IPS-11a (cell line): Measurements from ENCODE around the gene HOXB8.

Experiments
- H3K4me3 ChIP-seq: one replicate; pipeline ENCODE4 v1.5.1; 2013; ENCODE audit warnings: low read depth, low read length, control low read depth

Gene HOXB8

DNA sequence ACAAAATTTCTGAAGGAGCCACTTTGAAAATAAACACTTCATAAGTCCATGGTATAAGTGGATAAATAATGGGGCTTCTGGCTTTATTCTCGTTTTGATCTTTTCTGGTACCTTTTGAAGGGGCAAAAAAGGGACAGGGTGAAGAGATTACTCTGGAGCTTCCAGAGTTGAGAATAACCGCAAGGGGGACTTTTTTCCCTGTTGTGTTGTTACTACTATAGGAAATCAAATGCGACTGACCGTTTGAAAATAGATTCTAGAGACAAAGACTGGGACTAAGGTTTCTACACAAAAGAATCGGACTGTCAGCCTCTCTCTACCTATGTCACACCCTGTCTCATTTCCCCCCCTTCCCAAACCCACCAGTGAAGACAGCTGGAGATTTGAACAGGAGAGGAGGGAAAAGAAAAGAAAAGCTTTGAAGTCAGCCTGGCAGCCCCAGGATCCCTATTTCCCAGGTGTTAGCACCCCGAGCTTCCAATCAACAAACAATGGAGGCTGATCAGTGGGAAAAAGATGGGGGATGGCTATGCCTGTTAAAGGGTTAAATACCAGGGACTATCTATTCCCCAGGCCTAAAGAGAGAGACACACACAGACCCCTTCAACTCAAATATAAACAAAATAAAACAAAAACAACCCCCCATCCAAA is 45.3 kb downstream of the HOXB8 start:
- no peak overlapping the region for H3K4me3 ChIP-seq

DNA sequence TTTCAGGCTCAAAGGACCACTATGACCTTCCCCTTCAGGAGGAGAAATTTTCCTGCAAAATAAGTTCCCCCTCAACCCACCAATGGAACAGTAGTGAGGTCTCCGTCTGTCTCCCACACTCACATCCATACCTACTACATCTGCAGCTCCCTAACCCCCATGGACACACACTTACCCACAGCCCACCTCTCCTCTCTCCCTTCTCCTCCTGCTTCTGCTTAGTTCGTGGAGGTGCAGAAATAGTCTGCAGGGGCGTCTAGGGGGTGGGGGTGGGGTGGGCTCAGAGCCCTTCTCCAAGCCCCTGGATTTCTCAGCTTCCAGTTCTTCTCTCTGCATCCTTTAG is 45.9 kb downstream of the HOXB8 start:
- H3K4me3 ChIP-seq, result no peak overlapping the region

DNA sequence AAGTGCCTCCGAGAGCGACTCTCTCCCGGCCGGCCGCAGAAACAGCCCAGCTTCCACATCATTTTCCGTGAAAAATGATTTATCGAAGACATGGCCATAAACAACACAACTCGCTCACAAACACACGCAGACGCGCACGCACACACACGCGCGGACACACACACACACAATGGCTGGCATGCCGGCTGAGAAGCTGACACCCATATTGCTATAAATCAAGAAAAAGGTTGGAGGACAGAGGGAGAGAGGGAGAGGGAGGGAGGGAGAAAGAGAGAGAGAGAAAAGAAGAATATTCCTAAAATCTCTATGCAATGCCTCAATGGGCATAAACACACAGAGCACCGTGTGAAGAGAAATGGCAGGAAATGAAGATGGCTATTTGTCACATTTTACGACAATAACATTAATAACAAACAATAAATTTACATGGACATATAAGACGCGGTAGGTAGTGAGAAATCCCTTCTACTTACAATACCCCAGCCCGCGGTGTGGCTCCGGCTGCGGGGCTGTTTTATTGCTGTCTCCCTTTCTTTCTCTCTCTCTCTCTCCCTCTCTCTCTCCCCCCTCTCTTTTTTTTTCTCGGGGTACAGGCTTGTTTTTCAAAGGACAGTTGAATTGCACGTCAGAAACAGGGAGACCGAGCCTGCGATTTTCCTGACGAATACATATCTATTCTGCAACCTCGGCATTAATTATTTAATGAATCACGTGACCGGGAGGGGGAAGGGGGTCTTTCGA is 46.4 kb downstream of the HOXB8 start:
- H3K4me3 ChIP-seq, result no peak overlapping the region

DNA sequence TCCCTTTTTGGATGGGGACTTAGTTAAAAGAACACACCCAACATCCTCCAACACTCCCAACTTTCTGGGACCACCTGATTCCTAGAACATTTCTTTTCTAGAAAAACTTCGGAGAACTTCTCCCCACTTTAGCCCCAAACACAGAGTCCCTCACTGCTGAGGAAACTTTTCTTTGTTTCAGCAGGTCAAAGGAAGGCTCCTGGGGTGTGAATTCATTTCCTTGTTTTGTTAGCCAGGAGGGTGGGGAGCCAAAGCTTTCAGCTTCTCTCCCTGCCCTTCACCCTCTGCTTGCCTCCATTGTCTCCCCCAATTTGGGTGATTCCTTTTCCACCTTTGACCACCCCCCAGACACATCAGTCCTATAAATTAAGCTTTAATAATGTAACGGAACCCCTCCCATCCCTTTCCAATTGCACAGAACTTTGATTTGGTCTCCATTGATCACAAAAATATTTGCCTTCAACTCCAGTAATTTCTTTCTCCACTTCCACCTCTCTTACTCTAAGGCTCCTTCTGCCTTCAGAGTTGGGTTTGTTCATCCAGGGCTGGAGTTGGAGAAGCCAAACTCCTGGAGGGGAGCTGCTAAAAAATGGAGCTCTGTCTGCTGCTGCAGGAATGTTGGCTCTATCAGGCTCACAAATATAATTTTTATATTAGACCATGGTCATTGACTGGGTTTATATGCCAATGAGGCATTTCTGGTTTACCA is 47.3 kb downstream of the HOXB8 start:
- H3K4me3 ChIP-seq, result no peak overlapping the region

DNA sequence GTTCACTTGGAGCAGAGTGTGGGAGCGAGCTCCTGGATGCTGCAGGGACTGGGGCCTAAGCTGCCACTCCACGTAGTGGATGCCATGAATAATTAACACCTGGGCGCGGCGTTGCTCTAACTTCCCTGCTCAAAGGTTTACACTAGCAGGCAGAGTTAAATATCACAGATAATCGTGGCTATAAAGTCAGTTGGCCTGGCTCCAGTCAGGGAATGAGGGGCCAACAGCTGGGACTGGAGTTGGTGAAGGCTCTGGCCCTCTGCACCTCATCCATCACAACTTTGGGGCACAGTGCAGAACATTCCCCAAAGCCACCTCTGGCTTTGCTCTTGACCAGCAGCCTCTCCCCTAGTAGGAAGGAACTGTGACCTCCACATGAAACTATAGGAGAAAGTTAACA is 47.9 kb downstream of the HOXB8 start:
- no peak overlapping the region for H3K4me3 ChIP-seq

DNA sequence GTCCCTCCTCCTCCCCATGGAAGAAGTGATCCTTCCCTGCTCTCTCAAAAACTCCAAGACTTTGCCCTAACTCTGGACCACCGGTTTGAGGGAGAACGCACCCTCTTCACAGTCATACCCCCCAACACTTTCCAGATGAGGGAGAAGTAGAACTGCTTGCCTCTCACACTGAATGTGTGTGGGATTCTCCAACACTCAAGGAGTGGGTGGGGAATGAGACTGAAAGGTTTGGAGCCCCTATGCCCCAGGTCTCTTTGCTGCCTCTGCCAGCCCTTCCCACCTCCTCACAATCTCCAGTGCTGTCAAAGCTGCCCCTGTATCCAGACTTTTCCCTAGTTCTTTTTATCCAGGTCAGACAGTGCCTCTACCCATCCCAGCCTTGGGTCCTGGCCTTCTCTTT is 48.4 kb downstream of the HOXB8 start:
- no peak overlapping the region for H3K4me3 ChIP-seq

DNA sequence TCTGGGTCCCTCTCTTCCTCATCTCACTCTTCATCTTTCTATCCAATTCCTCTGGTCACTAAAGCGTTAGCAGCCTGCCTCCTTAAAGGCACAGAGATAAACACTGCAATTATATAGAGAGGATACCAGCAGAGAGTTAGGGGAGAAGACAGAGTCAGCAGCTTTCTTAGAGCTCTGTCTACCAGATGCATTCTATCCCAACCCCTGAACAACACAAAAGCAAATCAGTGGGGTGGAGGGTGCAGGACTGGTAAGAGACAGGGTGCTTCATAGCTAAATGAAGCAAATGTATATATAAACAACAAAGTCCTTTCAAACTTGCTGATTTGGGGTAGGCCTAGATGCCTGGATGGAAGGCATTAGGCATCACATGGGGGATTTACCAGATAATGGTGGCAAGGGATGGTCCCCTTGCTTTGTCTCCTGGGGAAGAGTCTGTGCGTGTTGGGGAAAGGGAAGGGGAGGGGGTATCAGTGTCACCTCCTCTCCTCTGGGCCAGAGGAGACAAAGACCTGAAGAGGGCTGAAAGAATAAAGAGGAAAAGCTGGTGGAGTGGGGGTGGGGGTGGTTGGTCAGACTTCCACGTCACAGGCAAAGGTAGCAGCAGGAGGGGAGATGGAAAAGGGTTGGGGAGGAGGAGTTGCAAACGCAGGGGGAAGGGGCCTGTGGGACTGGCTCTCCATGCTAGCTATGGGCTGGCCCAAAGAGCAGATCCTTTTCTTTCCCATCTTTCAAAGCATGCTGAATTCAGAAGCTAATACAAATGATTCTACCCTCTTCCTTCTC is 49.0 kb downstream of the HOXB8 start:
- H3K4me3 ChIP-seq, result no peak overlapping the region

DNA sequence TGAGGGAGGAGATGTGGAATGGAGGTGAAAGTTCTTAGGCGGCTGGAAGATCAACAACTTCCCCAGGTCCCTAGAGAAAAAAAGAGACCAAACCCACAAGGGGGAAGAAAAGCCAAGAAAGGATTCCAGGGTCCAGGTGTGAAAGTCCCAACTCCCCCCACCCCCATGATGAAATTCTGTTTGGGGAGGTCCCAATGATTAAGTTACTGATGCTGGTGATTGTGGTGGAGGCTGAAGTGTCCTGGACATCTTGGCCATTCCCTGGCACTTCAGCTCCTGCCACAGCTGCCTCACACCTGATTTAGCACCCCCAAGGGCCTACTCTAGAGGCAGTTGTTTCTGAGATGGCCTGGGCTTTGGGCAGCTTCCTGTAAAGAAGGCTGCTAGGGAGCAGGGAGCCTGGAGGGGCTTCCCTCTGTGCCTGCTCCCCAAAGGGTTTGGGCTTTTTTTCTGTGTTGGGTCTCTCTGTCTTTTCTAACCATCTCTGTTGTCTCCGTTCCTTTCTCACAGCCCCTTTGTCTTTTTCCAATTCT is 50.0 kb downstream of the HOXB8 start:
- no peak overlapping the region for H3K4me3 ChIP-seq

DNA sequence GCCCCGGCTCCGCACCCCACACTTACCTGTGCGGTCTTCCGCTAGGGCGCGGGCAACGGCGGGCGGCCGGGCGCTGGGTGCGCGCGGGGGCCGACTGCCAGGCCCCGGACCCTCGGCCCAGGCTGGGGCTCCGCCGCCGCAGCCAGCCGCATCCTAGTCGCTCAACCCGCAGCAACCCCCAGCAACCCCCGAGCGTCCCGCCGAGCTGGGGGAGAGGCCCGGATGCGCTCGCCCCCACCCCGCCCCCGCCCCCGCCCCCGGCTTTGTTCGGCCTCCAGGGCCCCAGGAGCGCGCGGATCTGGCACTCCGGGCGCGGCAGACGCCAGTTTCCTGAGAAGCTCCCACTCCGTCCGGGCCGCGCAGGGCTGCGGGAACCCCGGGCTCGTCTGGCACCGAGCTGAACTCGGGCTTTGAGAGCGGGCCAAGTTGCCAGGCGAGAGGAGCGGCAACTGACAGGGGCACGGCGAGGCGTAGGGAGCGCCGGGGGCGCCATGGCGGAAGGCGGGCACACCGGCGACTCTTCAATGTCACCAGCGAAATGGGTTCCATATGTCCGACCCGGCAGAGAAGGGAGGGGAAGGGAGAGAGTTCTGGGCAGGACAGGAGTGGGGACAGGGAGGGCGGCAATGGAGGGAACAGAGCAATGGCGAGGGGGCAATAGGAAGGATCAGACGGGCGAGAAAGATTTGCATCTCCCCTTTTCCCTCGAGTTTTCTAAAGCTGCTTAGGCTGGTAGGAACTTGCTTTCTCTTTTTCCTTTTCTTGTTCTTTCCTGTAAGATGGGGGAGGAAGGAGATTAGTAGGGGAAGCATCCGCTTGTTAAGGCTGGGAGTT is 50.7 kb downstream of the HOXB8 start:
- no peak overlapping the region for H3K4me3 ChIP-seq

DNA sequence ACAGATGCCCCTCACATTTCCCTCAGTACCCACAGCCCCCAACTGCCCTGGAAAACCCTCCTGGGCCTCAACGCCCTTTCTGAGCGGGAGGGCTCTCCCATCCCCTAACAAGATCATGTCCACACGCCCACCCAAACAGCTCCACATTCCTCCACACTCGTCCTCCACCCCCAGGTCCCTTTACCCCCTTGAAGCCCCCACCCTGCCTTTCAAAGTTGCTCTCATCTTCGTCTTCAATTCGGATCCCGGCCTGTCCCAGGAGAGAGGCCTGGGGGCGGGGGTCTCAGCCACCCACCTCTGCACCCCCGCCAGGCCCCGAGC is 51.3 kb downstream of the HOXB8 start:
- no peak overlapping the region for H3K4me3 ChIP-seq

DNA sequence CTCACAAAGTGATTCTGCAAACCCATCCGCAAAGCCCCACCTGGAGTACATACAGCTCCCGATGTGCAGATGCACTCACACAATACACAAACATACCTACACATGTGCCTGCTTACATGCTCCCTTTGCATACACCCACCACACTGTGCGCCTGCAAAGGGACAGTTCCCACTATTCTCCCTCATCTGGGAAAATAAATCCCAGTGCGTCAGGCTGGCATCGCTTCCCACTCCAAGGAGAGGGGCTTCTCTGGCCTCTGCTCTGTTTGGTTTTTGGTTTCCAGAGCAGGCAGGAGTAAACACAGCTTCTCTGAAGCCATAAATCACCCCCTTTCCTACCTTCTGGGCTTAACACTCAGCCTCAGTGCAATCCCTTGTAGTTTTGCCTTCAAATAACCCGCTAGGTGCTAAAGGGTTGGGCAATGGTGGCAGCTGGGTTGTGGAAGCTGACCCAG is 51.7 kb downstream of the HOXB8 start:
- H3K4me3 ChIP-seq, result no peak overlapping the region

DNA sequence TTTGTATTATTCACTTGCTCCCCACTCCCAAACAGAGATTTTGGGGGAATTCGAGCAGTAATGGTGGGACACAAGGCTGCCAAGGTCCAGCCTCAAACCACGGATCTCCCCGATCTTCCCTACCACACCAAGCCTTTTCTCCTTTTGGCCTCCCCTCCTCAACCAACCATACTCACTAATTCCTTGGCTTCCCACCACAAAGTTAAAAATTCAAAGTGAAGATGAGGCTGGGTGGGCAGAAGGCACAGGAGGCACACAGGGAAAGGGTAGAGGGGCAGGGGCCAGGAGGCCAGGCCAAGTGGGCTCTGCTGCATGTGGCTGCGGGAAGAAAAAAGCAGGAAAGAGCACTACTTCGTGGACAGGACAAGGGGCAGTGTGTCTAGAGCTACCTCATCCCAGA is 52.2 kb downstream of the HOXB8 start:
- no peak overlapping the region for H3K4me3 ChIP-seq
